HCT116 (cell line): ENCODE measurements around the gene ITGBL1.
"Not testable (repeated sequence)": the region's sequence is repeated elsewhere in the genome, so short reads cannot be mapped to it uniquely, and the experiment has no call there.

Experiments
- CEBPB ChIP-seq: IDR thresholded peaks from 2 replicates; pipeline ENCODE4 v1.6.1; 2012; ENCODE audit warnings: low read depth
- CTCF ChIP-seq, 3 experiments: fragments of 200-600 bp in 1 of 3; sonication (generic) in 1 of 3; IDR thresholded peaks in 2 of 3; conservative IDR thresholded peaks in 1 of 3; 2 replicates each; pipeline ENCODE4 v1.5.1; 2012 to 2017; ENCODE audit warnings: low read depth in 2 of 3, low read length in 2 of 3, antibody characterized with exemption in 1 of 3, borderline replicate concordance in 1 of 3, control low read depth in 1 of 3, mild to moderate bottlenecking in 1 of 3, mixed read lengths in 1 of 3, mixed run types in 1 of 3, moderate library complexity in 1 of 3; ENCODE audit not compliant: insufficient read depth in 1 of 3
- EZH2 ChIP-seq: fragments of 200-600 bp; sonication (generic); IDR thresholded peaks from 2 replicates; pipeline ENCODE4 v1.6.1; 2017; ENCODE audit warnings: antibody characterized with exemption, mixed run types
- EZH2phosphoT487 ChIP-seq: fragments of 200-600 bp; IDR thresholded peaks from 2 replicates; pipeline ENCODE4 v1.6.1; 2018; ENCODE audit warnings: antibody characterized with exemption, borderline replicate concordance
- POLR2A ChIP-seq: IDR thresholded peaks from 2 replicates; pipeline ENCODE4 v1.7.0; 2011; ENCODE audit warnings: borderline replicate concordance; ENCODE audit not compliant: insufficient read depth, insufficient read length; ENCODE audit errors: extremely low read depth
- POLR2AphosphoS5 ChIP-seq: IDR thresholded peaks from 2 replicates; pipeline ENCODE4 v1.6.1; 2011; ENCODE audit warnings: mild to moderate bottlenecking, low read depth, low read length, moderate library complexity
- RAD21 ChIP-seq: IDR thresholded peaks from 2 replicates; pipeline ENCODE4 v1.6.1; 2012; ENCODE audit warnings: low read depth, mild to moderate bottlenecking
- TCF7L2 ChIP-seq: IDR thresholded peaks from 2 replicates; pipeline ENCODE4 v1.7.0; 2011; ENCODE audit warnings: borderline replicate concordance, inconsistent platforms; ENCODE audit not compliant: insufficient read depth, insufficient read length; ENCODE audit errors: extremely low read depth
- YY1 ChIP-seq: IDR thresholded peaks from 2 replicates; pipeline ENCODE4 v1.6.1; 2011; ENCODE audit warnings: low read length, low read depth, moderate library complexity, mild to moderate bottlenecking; ENCODE audit not compliant: insufficient replicate concordance; ENCODE audit errors: extremely low read depth
- ZFX ChIP-seq: fragments of 450-650 bp; IDR thresholded peaks from 2 replicates; pipeline ENCODE4 v1.6.1; 2017
- TF ChIP-seq, protein P1 (sequence below): IDR thresholded peaks from 2 replicates; pipeline ENCODE4 v1.6.1; 2012; ENCODE audit warnings: low read depth

- TF ChIP-seq EZH2phosphoT487; CTCF (IDR thresholded peaks at IDR 0.05 in 2 of 3, conservative IDR thresholded peaks at IDR 0.05 in 1 of 3; ENCODE audit: borderline replicate concordance in 1 of 3, insufficient read depth in 1 of 3, low read depth in 2 of 3, low read length in 2 of 3); POLR2A; RAD21; EZH2; TCF7L2; ZFX; CEBPB; POLR2AphosphoS5; YY1: not testable (repeated sequence)
- TF ChIP-seq, protein P1, sequence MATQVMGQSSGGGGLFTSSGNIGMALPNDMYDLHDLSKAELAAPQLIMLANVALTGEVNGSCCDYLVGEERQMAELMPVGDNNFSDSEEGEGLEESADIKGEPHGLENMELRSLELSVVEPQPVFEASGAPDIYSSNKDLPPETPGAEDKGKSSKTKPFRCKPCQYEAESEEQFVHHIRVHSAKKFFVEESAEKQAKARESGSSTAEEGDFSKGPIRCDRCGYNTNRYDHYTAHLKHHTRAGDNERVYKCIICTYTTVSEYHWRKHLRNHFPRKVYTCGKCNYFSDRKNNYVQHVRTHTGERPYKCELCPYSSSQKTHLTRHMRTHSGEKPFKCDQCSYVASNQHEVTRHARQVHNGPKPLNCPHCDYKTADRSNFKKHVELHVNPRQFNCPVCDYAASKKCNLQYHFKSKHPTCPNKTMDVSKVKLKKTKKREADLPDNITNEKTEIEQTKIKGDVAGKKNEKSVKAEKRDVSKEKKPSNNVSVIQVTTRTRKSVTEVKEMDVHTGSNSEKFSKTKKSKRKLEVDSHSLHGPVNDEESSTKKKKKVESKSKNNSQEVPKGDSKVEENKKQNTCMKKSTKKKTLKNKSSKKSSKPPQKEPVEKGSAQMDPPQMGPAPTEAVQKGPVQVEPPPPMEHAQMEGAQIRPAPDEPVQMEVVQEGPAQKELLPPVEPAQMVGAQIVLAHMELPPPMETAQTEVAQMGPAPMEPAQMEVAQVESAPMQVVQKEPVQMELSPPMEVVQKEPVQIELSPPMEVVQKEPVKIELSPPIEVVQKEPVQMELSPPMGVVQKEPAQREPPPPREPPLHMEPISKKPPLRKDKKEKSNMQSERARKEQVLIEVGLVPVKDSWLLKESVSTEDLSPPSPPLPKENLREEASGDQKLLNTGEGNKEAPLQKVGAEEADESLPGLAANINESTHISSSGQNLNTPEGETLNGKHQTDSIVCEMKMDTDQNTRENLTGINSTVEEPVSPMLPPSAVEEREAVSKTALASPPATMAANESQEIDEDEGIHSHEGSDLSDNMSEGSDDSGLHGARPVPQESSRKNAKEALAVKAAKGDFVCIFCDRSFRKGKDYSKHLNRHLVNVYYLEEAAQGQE, result not testable (repeated sequence)
Measured at GRCh38 chr13:101544544-101544943, 92.1 kb downstream of the ITGBL1 start.
